Panc1 (cell line): Measurements from ENCODE around the gene CADPS2. TPM values are rescaled to one million over a fixed set of nuclear protein-coding genes. Genes with fewer than 3 reads are reported as not detected.

Source experiments
- ATAC-seq: fragments of 200-7000 bp; cut with Tn5 transposase; 2 replicates; pipeline ENCODE4 v1.9.1; 2020; ENCODE audit warnings: mild to moderate bottlenecking, moderate library complexity
- BruUV-seq: library from RNA; stranded (reverse); fragments of 400-500 nt; replicated peaks from 2 replicates; lab custom pipeline; 2021; lab: Mats Ljungman, UMichigan
- CTCF ChIA-PET: fragments of 300-600 bp; sonication (Branson Sonifier 250); formaldehyde crosslinking; loops from one replicate; lab custom pipeline; 2022; ENCODE audit warnings: antibody characterized with exemption; lab: Charles Lee
- POLR2A ChIA-PET: fragments of 300-600 bp; sonication (Branson Sonifier 250); formaldehyde crosslinking; loops from one replicate; lab custom pipeline; 2022; ENCODE audit warnings: antibody characterized with exemption; lab: Charles Lee
- DNase-seq: peaks from one replicate; pipeline ENCODE4 v3.0.0-alpha.2; 2010; ENCODE audit warnings: low read depth, low spot score
- H3K27ac ChIP-seq: 2 replicates; pipeline ENCODE4 v1.5.1; 2011; ENCODE audit warnings: mild to moderate bottlenecking, low read length, inconsistent platforms
- H3K27me3 ChIP-seq: fragments of 200-500 bp; sonication (Bioruptor generic); 2 replicates; pipeline ENCODE4 v1.6.0; 2014; ENCODE audit warnings: low read length, inconsistent platforms; ENCODE audit not compliant: control insufficient read depth, insufficient read depth
- H3K36me3 ChIP-seq: fragments of 200-500 bp; sonication (Bioruptor generic); 2 replicates; pipeline ENCODE4 v1.5.1; 2014; ENCODE audit warnings: inconsistent platforms, mild to moderate bottlenecking, low read length, moderate library complexity; ENCODE audit not compliant: control insufficient read depth, insufficient read depth
- H3K4me1 ChIP-seq: 2 replicates; pipeline ENCODE4 v1.5.1; 2011; ENCODE audit warnings: inconsistent platforms, mild to moderate bottlenecking, low read length, moderate library complexity; ENCODE audit not compliant: control insufficient read depth, insufficient read depth
- H3K4me3 ChIP-seq, 2 experiments: 2 replicates each; pipeline ENCODE4 v1.5.1; 2011 to 2012; ENCODE audit warnings: low read depth in 2 of 2, low read length in 2 of 2, mild to moderate bottlenecking in 2 of 2, inconsistent platforms in 1 of 2, moderate library complexity in 1 of 2
- H3K9me3 ChIP-seq: fragments of 200-500 bp; sonication (Bioruptor generic); 2 replicates; pipeline ENCODE4 v1.5.1; 2014; ENCODE audit warnings: low read depth, mild to moderate bottlenecking, inconsistent platforms, low read length, moderate library complexity; ENCODE audit not compliant: control insufficient read depth, insufficient read depth
- POLR2AphosphoS5 ChIP-seq: IDR thresholded peaks from 2 replicates; pipeline ENCODE4 v1.6.1; 2012; ENCODE audit warnings: mild to moderate bottlenecking, low read depth, low read length, moderate library complexity
- SIN3A ChIP-seq: IDR thresholded peaks from 2 replicates; pipeline ENCODE4 v1.6.1; 2012; ENCODE audit warnings: low read depth, mild to moderate bottlenecking, low read length, moderate library complexity, borderline replicate concordance; ENCODE audit not compliant: insufficient read depth
- TCF7L2 ChIP-seq: IDR thresholded peaks from 2 replicates; pipeline ENCODE4 v1.6.1; 2011; ENCODE audit warnings: mild to moderate bottlenecking, low read depth, low read length, inconsistent platforms
- in situ Hi-C: cut with HindIII; loops from 2 replicates; pipeline ENCODE4 v1.10.0; 2016; ENCODE audit warnings: low sequenced_read_pairs, low pct_unique_long_range_greater_than_20kb
- intact Hi-C: fragments of 100-400 bp; cut with micrococcal nuclease; formaldehyde crosslinking; loops from one replicate; pipeline ENCODE4 v1.10.0; 2022; ENCODE audit not compliant: unreplicated experiment
- total RNA-seq: library from RNA; stranded (reverse); gene quantifications from one replicate; pipeline ENCODE4 v1.2.1, GENCODE V29; 2021; ENCODE audit not compliant: unreplicated experiment
- TF ChIP-seq, protein P1 (sequence below), 2 experiments: IDR thresholded peaks; 2 replicates each; pipeline ENCODE4 v1.6.1; 2011 to 2012; ENCODE audit warnings: low read depth in 2 of 2, control low read depth in 1 of 2, low read length in 1 of 2, mild to moderate bottlenecking in 1 of 2, moderate library complexity in 1 of 2; ENCODE audit not compliant: insufficient read depth in 1 of 2
- TF ChIP-seq, protein P2 (sequence below): fragments of 450-650 bp; IDR thresholded peaks from 2 replicates; pipeline ENCODE4 v1.5.1; 2017; ENCODE audit warnings: mild to moderate bottlenecking

CADPS2 gene
- total RNA-seq, 1 experiment from 2014 or later, result 1.6 TPM

DNA sequence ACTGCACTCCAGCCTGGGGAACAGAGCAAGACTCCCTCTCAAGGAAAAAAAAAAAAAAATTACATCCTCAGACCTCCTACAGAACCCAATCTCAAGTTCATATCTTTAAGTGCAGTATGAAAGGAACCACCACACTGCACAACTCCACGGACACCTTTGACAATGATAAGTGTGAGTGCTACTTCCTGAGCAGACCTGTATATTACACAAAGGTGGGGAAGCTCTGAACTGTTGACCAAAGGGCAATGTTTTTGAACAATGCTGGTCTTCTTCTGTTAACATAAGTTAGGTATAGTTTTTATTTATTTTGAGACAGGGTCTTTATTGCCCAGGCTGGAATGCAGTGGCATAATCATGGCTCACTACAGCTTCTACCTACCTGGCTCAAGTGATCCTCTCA is 129.4 kb downstream of the CADPS2 start:
- in situ Hi-C loops (no loop called here), intact Hi-C loops (no loop called here)
- DNase-seq, result no peak
- no peak for ATAC-seq
- TF ChIP-seq, protein P1, sequence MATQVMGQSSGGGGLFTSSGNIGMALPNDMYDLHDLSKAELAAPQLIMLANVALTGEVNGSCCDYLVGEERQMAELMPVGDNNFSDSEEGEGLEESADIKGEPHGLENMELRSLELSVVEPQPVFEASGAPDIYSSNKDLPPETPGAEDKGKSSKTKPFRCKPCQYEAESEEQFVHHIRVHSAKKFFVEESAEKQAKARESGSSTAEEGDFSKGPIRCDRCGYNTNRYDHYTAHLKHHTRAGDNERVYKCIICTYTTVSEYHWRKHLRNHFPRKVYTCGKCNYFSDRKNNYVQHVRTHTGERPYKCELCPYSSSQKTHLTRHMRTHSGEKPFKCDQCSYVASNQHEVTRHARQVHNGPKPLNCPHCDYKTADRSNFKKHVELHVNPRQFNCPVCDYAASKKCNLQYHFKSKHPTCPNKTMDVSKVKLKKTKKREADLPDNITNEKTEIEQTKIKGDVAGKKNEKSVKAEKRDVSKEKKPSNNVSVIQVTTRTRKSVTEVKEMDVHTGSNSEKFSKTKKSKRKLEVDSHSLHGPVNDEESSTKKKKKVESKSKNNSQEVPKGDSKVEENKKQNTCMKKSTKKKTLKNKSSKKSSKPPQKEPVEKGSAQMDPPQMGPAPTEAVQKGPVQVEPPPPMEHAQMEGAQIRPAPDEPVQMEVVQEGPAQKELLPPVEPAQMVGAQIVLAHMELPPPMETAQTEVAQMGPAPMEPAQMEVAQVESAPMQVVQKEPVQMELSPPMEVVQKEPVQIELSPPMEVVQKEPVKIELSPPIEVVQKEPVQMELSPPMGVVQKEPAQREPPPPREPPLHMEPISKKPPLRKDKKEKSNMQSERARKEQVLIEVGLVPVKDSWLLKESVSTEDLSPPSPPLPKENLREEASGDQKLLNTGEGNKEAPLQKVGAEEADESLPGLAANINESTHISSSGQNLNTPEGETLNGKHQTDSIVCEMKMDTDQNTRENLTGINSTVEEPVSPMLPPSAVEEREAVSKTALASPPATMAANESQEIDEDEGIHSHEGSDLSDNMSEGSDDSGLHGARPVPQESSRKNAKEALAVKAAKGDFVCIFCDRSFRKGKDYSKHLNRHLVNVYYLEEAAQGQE (IDR thresholded peaks at IDR 0.05; ENCODE audit: insufficient read depth in 1 of 2, low read depth in 2 of 2, low read length in 1 of 2), result no peak
- TF ChIP-seq SIN3A (no peak), TCF7L2 (no peak)
- Histone ChIP-seq H3K27me3 (no peaks in the 10 kb centered on the region), H3K4me3 (no peak overlapping the region), H3K4me1 (no peaks in the 10 kb centered on the region), H3K9me3 (no peaks in the 10 kb centered on the region), H3K36me3 (no peaks in the 10 kb centered on the region), H3K27ac (no peak overlapping the region)
- BruUV-seq, result no TSS peak
- ChIA-PET POLR2A (no interaction called here), CTCF (no interaction called here)

DNA sequence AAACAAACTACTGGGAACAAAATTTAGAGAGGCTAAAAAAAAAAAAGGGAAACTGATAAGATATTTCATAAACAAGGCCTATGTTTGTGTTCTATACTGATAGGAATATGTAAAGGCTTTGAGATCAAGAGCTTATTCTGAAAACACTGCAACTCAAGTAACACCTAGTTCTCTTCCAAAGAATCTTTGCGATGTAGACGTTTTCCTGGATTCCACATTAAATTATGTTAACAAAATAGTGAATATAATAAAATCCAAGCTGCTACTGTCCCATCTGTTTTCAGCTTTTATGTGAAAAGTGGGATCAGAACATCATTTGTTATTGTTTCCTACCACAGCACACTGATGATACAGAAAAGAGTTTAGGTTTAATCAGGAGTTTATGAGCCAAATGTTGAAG is 130.6 kb downstream of the CADPS2 start:
- intact Hi-C loops (no loop called here), in situ Hi-C loops (no loop called here)
- ATAC-seq, result no peak
- TF ChIP-seq SIN3A, result no peak
- TF ChIP-seq POLR2AphosphoS5, result no peak
- TF ChIP-seq, protein P2, sequence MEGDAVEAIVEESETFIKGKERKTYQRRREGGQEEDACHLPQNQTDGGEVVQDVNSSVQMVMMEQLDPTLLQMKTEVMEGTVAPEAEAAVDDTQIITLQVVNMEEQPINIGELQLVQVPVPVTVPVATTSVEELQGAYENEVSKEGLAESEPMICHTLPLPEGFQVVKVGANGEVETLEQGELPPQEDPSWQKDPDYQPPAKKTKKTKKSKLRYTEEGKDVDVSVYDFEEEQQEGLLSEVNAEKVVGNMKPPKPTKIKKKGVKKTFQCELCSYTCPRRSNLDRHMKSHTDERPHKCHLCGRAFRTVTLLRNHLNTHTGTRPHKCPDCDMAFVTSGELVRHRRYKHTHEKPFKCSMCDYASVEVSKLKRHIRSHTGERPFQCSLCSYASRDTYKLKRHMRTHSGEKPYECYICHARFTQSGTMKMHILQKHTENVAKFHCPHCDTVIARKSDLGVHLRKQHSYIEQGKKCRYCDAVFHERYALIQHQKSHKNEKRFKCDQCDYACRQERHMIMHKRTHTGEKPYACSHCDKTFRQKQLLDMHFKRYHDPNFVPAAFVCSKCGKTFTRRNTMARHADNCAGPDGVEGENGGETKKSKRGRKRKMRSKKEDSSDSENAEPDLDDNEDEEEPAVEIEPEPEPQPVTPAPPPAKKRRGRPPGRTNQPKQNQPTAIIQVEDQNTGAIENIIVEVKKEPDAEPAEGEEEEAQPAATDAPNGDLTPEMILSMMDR, result no peak
- TF ChIP-seq TCF7L2, result no peak
- TF ChIP-seq, protein P1 (IDR thresholded peaks at IDR 0.05; ENCODE audit: insufficient read depth in 1 of 2, low read depth in 2 of 2, low read length in 1 of 2), result no peak
- DNase-seq, result no peak
- Histone ChIP-seq H3K27me3 (no peaks in the 10 kb centered on the region), H3K36me3 (no peaks in the 10 kb centered on the region), H3K27ac (no peak overlapping the region), H3K4me3 (no peak overlapping the region), H3K4me1 (no peaks in the 10 kb centered on the region), H3K9me3 (no peaks in the 10 kb centered on the region)
- POLR2A ChIA-PET, result interaction anchor here (0.6 kb wide), 1 partner anchor 60 kb away, joined by 7 read pairs; no protein-coding TSS in a partner anchor
- no TSS peak for BruUV-seq
- CTCF ChIA-PET, result no interaction called here
